T-helper 17 cell (primary cell): ENCODE measurements around the gene ASB8. TPM values are rescaled to one million over a fixed set of nuclear protein-coding genes. Genes with fewer than 3 reads are reported as not detected.
"Not testable (repeated sequence)": the region's sequence is repeated elsewhere in the genome, so short reads cannot be mapped to it uniquely, and the experiment has no call there.

Experiments
- ATAC-seq: fragments of 150-1000 bp; cut with Tn5 transposase; 2 replicates; pipeline ENCODE4 v1.10.0; 2021; ENCODE audit warnings: mild to moderate bottlenecking, moderate library complexity
- DNase-seq, 3 donors: peaks; one replicate each; pipeline versions ENCODE4 v3.0.0 to v3.0.0-alpha.2; 2020 to 2021
- H3K9me3 ChIP-seq: one replicate; pipeline ENCODE4 v1.7.0; 2013; ENCODE audit warnings: low read length, mild to moderate bottlenecking; ENCODE audit not compliant: control insufficient read depth, poor library complexity, severe bottlenecking
- H3K27ac Mint-ChIP-seq: one replicate; pipeline ENCODE4 v1.8.0; 2022; ENCODE audit warnings: mild to moderate bottlenecking, moderate library complexity, mixed read lengths
- H3K27me3 Mint-ChIP-seq: one replicate; pipeline ENCODE4 v1.8.0; 2022; ENCODE audit warnings: mixed read lengths
- H3K36me3 Mint-ChIP-seq: one replicate; pipeline ENCODE4 v1.8.0; 2022; ENCODE audit warnings: low read depth, mixed read lengths
- H3K4me1 Mint-ChIP-seq: one replicate; pipeline ENCODE4 v1.8.0; 2022; ENCODE audit warnings: mild to moderate bottlenecking, mixed read lengths
- H3K4me3 Mint-ChIP-seq: one replicate; pipeline ENCODE4 v1.8.0; 2022; ENCODE audit warnings: mild to moderate bottlenecking, moderate library complexity, mixed read lengths
- total RNA-seq, 4 donors: library from RNA in 2 of 4; stranded (reverse) in 2 of 4; gene quantifications; one replicate each; pipeline ENCODE4 v1.2.3 and lab custom pipeline; 2022 to 2026

The ASB8 gene
- total RNA-seq, 2 donors from 2014 or later = 39.0 to 59.6 TPM

DNA sequence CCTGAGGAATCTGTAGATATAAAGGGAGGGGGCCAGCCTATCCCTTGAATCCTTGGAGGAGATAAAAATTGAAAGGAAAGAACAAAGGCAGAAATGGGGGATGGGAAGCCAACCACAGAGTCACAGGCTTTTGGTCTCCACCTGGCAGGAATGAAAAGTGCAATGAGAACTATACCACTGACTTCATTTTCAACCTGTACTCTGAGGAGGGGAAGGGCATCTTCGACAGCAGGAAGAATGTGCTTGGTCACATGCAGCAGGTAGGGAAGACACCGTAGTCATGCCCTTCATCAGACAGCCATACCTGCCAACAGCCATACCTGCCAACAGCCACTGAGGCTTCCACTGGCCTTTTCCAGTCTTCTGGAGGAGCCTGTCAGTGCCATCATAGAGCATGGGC, 13.4 kb downstream of the ASB8 start:
- no peak overlapping the region for H3K4me3 Mint-ChIP-seq
- ATAC-seq = no peak
- no peaks in the 10 kb centered on the region for H3K9me3 ChIP-seq
- no peaks in the 10 kb centered on the region for H3K36me3 Mint-ChIP-seq
- no peak for DNase-seq
- H3K27ac Mint-ChIP-seq = no peak overlapping the region
- no peaks in the 10 kb centered on the region for H3K4me1 Mint-ChIP-seq
- H3K27me3 Mint-ChIP-seq = no peaks in the 10 kb centered on the region

DNA sequence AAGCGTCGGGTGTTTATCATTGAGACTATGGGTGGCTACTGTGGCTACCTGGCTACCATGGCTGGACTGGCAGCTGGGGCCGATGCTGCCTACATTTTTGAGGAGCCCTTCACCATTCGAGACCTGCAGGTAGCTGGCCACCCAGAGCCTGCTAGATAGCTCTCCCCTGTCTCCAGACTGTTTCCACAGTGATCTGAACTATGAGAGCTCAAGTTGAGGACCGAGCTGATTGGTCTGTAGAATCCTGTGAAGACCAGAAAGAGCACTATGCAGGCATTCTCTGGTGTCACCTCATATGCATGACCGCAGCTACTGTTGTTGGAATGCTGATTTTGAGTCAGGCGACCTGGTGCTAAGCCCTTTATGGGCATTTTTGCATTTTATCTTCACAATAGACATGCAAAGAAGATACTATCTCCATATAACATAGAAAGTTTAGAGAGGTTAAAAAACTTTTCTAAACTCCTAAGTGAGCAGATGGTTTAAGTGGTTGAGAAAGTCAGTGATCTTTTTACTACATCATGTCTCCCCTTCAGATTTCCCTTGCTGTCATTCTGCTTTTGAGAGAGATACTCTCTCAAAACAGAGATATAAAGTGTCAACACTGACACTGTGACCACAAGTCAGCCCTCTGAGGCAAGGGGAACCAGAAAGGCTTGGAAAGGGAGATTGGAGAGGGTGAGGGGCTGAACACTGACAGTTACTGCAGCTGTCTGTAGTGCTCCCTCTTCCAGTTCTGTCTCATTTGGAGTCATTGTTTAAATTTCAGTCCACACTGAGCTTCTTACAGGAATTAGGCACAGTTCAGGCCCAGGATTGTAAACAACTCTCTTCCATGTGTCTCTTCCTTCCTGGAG, 14.3 kb downstream of the ASB8 start:
- no peak overlapping the region for H3K27ac Mint-ChIP-seq
- ATAC-seq = no peak
- no peaks in the 10 kb centered on the region for H3K36me3 Mint-ChIP-seq

GRCh38 chr12:48135027-48135426, 22.3 kb downstream of the ASB8 start:
- no peaks in the 10 kb centered on the region for H3K4me1 Mint-ChIP-seq
- H3K4me3 Mint-ChIP-seq = no peak overlapping the region
- no peak overlapping the region for H3K27ac Mint-ChIP-seq
- DNase-seq = no peak
- H3K36me3 Mint-ChIP-seq = peaks cover 6% of the 10 kb centered on the region
- H3K9me3 ChIP-seq = no peaks in the 10 kb centered on the region
- ATAC-seq = no peak
- no peaks in the 10 kb centered on the region for H3K27me3 Mint-ChIP-seq

More for the DNA sequence above, 14.3 kb downstream of the ASB8 start:
- no peaks in the 10 kb centered on the region for H3K4me1 Mint-ChIP-seq
- H3K27me3 Mint-ChIP-seq = no peaks in the 10 kb centered on the region
- H3K4me3 Mint-ChIP-seq = no peak overlapping the region
- no peaks in the 10 kb centered on the region for H3K9me3 ChIP-seq
- no peak for DNase-seq

DNA sequence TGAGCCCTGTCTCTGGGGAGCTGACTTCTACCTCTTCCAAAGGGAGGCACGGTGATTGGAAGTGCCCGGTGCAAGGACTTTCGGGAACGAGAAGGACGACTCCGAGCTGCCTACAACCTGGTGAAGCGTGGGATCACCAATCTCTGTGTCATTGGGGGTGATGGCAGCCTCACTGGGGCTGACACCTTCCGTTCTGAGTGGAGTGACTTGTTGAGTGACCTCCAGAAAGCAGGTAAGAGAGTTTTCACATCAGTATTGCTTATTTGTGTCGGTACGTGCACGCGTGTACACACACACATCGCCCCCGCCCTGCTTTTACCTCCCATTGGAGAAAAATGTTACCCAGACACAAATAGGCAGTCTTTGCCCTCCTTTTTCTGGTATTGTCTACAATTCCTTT, 24.5 kb downstream of the ASB8 start:
- no peaks in the 10 kb centered on the region for H3K9me3 ChIP-seq
- Mint-ChIP-seq H3K4me3 (no peak overlapping the region), H3K27ac (no peak overlapping the region), H3K36me3 (peaks cover 9% of the 10 kb centered on the region), H3K4me1 (no peaks in the 10 kb centered on the region), H3K27me3 (no peaks in the 10 kb centered on the region)
- DNase-seq (no peak), ATAC-seq (no peak)

DNA sequence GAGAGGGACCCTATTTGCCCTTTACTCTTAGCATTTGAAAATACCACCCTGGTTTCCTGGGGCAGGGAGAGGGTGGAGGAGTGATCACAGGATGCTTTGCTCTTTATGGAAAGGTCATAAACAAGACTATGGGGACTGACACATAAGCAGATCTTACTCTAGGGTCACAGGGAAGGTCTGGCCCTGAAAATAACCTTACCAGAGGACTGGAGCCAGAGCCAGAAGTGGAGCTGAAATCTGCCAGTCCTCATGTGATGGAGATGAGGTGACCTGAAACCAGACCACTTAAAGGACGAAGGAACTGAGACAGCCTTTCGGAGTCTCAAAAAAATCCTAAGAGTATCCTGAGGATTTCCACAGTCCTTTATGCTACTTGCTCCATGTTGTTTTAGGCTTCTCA, 25.8 kb downstream of the ASB8 start:
- Mint-ChIP-seq H3K4me3 (no peak overlapping the region), H3K36me3 (peaks cover 16% of the 10 kb centered on the region), H3K4me1 (peaks cover 2% of the 10 kb centered on the region), H3K27ac (no peak overlapping the region), H3K27me3 (no peaks in the 10 kb centered on the region)
- no peaks in the 10 kb centered on the region for H3K9me3 ChIP-seq
- no peak for ATAC-seq
- DNase-seq = no peak

DNA sequence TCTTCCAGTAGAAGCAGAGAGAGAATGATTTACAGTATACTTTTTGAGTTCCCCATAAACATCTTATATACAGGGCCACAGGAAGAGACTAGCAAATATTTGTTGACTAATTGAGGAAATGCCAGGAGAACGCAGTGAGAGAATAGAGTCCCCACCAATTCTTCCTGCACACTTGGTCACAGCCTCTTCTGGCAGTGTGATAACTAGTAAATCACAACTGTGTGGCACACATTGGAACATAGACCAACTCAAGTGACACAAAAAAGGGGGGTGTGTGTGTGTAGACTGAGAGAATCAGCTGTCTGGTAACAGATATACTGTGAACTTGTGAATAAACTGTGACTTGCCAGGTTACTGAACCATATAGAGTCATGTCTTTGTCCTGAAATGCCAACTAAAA, 27.9 kb downstream of the ASB8 start:
- Mint-ChIP-seq H3K27ac (no peak overlapping the region), H3K4me1 (peaks cover 2% of the 10 kb centered on the region), H3K27me3 (no peaks in the 10 kb centered on the region), H3K36me3 (peaks cover 11% of the 10 kb centered on the region), H3K4me3 (no peak overlapping the region)
- H3K9me3 ChIP-seq = no peaks in the 10 kb centered on the region
- DNase-seq (no peak), ATAC-seq (no peak)

- Mint-ChIP-seq H3K4me1 (peaks cover 5% of the 10 kb centered on the region), H3K4me3 (no peak overlapping the region), H3K27me3 (no peaks in the 10 kb centered on the region), H3K27ac (no peak overlapping the region), H3K36me3 (peaks cover 14% of the 10 kb centered on the region)
- H3K9me3 ChIP-seq = no peaks in the 10 kb centered on the region
- no peak for ATAC-seq
- DNase-seq = no peak
These were observed 28.5 kb downstream of the ASB8 start for GRCh38 chr12:48128800-48129199.

DNA sequence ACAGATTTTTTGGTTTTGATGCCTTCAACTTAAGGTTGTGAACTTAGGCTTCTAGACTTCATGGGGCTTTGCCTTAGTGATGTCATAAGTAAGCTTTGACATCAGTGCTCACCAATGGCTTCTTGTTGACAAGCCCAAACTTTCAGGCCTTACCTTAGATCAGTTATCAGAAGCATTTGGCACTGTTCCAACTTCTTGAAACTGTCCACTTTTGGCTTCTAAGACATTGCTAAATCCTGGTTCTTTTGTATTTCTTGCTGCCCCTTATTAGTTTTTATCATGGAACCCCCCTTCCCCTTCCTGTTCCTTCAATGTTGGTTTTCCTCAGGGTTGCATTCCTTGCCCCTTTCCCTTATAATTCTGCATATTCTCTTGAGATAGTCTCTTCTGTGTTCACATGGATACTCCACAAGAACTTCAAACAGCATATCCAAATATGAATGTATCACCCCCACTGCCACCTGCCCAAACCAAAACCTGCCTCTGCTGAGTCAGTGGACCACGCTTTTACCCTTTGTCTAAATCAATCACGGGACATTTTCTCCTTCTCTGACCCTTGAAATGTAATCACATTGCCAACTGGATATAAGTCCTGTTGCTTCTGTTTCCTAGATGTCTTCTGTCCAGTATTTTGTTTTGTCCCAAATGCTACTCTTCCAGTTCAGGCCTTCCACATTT, 30.2 kb downstream of the ASB8 start:
- H3K27ac Mint-ChIP-seq = no peak overlapping the region
- H3K4me1 Mint-ChIP-seq = peaks cover 7% of the 10 kb centered on the region
- H3K36me3 Mint-ChIP-seq = peaks cover 14% of the 10 kb centered on the region
- ATAC-seq (no peak), DNase-seq (no peak)
- no peak overlapping the region for H3K4me3 Mint-ChIP-seq
- H3K9me3 ChIP-seq = no peaks in the 10 kb centered on the region
- no peaks in the 10 kb centered on the region for H3K27me3 Mint-ChIP-seq

GRCh38 chr12:48125985-48126384, 31.3 kb downstream of the ASB8 start:
- Mint-ChIP-seq H3K4me1 (peaks cover 15% of the 10 kb centered on the region), H3K4me3 (no peak overlapping the region), H3K27me3 (no peaks in the 10 kb centered on the region), H3K27ac (no peak overlapping the region), H3K36me3 (peaks cover 14% of the 10 kb centered on the region)
- DNase-seq (no peak), ATAC-seq (no peak)
- H3K9me3 ChIP-seq = no peaks in the 10 kb centered on the region

- H3K9me3 ChIP-seq, DNase-seq, H3K27ac Mint-ChIP-seq, H3K27me3 Mint-ChIP-seq, ATAC-seq, H3K4me3 Mint-ChIP-seq: not testable (repeated sequence)
- peaks cover 14% of the 10 kb centered on the region for H3K36me3 Mint-ChIP-seq
- H3K4me1 Mint-ChIP-seq = peaks cover 16% of the 10 kb centered on the region
These were observed 31.8 kb downstream of the ASB8 start for GRCh38 chr12:48125542-48125941.

DNA sequence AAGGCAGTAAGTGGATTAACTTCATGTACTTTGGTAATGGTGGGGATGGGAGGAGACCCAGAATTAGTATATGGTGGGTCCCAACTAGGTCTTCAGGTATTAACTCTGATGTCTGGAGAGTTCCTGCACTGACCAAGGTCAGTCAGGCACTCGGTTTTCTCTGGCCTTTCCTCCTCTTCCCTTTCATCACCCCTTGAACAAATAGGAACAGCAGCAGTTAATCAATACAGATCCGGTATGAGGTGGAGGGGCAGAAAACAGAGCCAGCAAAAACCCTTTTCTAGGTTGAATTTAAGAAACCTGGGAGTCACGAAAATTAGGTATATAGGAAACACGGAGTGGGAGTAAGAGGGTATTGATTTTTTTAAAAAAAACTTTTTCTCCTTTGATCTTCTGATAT, 34.1 kb downstream of the ASB8 start:
- Mint-ChIP-seq H3K27me3 (no peaks in the 10 kb centered on the region), H3K27ac (no peak overlapping the region), H3K4me1 (peaks cover 33% of the 10 kb centered on the region), H3K36me3 (peaks cover 12% of the 10 kb centered on the region), H3K4me3 (no peak overlapping the region)
- no peak for DNase-seq
- H3K9me3 ChIP-seq = no peaks in the 10 kb centered on the region
- ATAC-seq = no peak

- no peak for DNase-seq
- H3K9me3 ChIP-seq = no peaks in the 10 kb centered on the region
- Mint-ChIP-seq H3K27ac (no peak overlapping the region), H3K4me3 (no peak overlapping the region), H3K36me3 (peaks cover 6% of the 10 kb centered on the region), H3K4me1 (peaks cover 34% of the 10 kb centered on the region), H3K27me3 (no peaks in the 10 kb centered on the region)
- no peak for ATAC-seq
These were observed 35.1 kb downstream of the ASB8 start for GRCh38 chr12:48122065-48122834.

DNA sequence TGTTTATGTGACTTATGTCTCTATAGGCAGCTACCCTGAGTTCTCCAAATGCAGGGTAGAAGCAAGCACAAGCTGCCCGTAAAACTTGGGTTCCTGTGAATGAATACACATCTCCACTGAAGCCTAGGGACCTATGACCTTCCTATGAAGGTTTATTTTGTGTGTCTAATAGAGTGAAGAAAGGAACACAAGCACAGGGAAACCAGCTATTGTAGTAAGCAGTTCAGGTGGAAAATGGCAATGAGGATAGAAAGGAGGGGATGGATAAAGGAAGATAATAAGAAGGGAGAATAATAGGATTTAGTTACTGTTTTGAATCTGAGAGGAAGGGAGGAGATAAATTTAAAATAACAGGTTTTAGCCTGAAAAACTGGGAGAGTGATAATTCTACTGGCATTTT, 35.8 kb downstream of the ASB8 start:
- Mint-ChIP-seq H3K4me3 (no peak overlapping the region), H3K27me3 (no peaks in the 10 kb centered on the region)

More for the DNA sequence above, 35.8 kb downstream of the ASB8 start:
- DNase-seq (no peak), ATAC-seq (no peak)
- H3K27ac Mint-ChIP-seq = no peak overlapping the region
- H3K4me1 Mint-ChIP-seq = peaks cover 32% of the 10 kb centered on the region
- H3K9me3 ChIP-seq = no peaks in the 10 kb centered on the region
- H3K36me3 Mint-ChIP-seq = peaks cover 3% of the 10 kb centered on the region
